HL-60 (cell line): ENCODE measurements around the gene GCNT4.

ENCODE experiments used
- CTCF ChIP-seq: IDR thresholded peaks from one replicate; pipeline ENCODE4 v1.5.1; 2011; ENCODE audit warnings: low read length, control low read depth, inconsistent platforms; ENCODE audit not compliant: insufficient read depth
- GABPA ChIP-seq: IDR thresholded peaks from 2 replicates; pipeline ENCODE4 v1.6.1; 2012; ENCODE audit warnings: low read depth
- POLR2AphosphoS5 ChIP-seq: IDR thresholded peaks from 2 replicates; pipeline ENCODE4 v1.6.1; 2012; ENCODE audit warnings: low read depth

GRCh38 chr5:75054134-75054930 is 2.0 kb upstream of the GCNT4 start:
- TF ChIP-seq CTCF (no peak), POLR2AphosphoS5 (no peak), GABPA (no peak)
